Measurements from ENCODE around the gene EXD3. TPM values are rescaled to one million over a fixed set of nuclear protein-coding genes. Genes with fewer than 3 reads are reported as not detected.
"Not testable (repeated sequence)": the region's sequence is repeated elsewhere in the genome, so short reads cannot be mapped to it uniquely, and the experiment has no call there.

Gene EXD3
- polyA plus RNA-seq, 2 of the 4 experiments (the other 2 are of a cell fraction): 3.4 to 4.5 TPM

DNA sequence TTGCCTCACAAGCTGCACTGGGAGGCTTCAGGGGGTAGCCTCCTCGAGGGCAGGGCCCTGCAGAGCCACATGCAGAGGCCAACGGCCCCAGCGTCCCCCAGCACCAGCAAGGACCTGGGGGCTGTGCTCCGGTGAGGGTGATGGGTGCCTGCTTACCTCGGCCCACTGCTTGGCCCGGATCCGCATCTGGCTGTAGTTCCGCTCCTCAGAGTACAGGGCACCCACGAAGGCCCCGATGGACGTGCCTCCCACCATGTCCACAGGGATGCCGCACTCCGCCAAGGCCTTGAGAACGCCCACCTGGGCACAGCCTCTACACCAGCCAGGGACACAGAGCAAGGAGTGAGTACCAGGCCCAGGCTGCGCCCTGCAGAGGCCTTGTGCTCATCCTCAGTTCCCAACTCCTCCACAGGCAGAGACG is 44.2 kb upstream of the EXD3 start:
- H3K4me3 ChIP-seq: no peak overlapping the region
- FAIRE-seq: no peak
- no peak overlapping the region for H3K4me2 ChIP-seq
- no peaks in the 10 kb centered on the region for H3K9me3 ChIP-seq
- no peak for DNase-seq (ENCODE audit: low read depth in 1 of 2, low spot score in 1 of 2)
- POLR2A ChIA-PET: no interaction called here
- WGBS (ENCODE audit: missing lambda C conversion rate): no CpG with 5 or more reads among the region's 16 CpGs
- CTCF ChIA-PET: interaction anchor here (0.9 to 1.5 kb wide), 2 partner anchors 39 to 44 kb away, joined by 3 read pairs; partner anchors contain the start of gene EXD3
- H3K4me1 ChIP-seq: no peaks in the 10 kb centered on the region
- TF ChIP-seq, protein P1, sequence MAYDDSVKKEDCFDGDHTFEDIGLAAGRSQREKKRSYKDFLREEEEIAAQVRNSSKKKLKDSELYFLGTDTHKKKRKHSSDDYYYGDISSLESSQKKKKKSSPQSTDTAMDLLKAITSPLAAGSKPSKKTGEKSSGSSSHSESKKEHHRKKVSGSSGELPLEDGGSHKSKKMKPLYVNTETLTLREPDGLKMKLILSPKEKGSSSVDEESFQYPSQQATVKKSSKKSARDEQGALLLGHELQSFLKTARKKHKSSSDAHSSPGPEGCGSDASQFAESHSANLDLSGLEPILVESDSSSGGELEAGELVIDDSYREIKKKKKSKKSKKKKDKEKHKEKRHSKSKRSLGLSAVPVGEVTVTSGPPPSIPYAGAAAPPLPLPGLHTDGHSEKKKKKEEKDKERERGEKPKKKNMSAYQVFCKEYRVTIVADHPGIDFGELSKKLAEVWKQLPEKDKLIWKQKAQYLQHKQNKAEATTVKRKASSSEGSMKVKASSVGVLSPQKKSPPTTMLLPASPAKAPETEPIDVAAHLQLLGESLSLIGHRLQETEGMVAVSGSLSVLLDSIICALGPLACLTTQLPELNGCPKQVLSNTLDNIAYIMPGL (CRISPR knock-in tag; IDR thresholded peaks at IDR 0.05; ENCODE audit: borderline replicate concordance): no peak
- no peak for TF ChIP-seq RNF2 (IDR thresholded peaks at IDR 0.05; ENCODE audit: borderline replicate concordance, low read depth)
- TF ChIP-seq, protein P2, sequence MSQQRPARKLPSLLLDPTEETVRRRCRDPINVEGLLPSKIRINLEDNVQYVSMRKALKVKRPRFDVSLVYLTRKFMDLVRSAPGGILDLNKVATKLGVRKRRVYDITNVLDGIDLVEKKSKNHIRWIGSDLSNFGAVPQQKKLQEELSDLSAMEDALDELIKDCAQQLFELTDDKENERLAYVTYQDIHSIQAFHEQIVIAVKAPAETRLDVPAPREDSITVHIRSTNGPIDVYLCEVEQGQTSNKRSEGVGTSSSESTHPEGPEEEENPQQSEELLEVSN (IDR thresholded peaks at IDR 0.05; ENCODE audit: borderline replicate concordance, low read depth): no peak
- TF ChIP-seq PHF8 (IDR thresholded peaks at IDR 0.05; ENCODE audit: borderline replicate concordance, low read depth): no peak
- TF ChIP-seq CTCF (IDR thresholded peaks at IDR 0.05): no peak
- no peak for TF ChIP-seq HOXB5 (CRISPR knock-in tag; IDR thresholded peaks at IDR 0.05)
- TF ChIP-seq NPAS2 (CRISPR knock-in tag; IDR thresholded peaks at IDR 0.05; ENCODE audit: borderline replicate concordance): no peak
- TF ChIP-seq, protein P3, sequence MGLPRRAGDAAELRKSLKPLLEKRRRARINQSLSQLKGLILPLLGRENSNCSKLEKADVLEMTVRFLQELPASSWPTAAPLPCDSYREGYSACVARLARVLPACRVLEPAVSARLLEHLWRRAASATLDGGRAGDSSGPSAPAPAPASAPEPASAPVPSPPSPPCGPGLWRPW (IDR thresholded peaks at IDR 0.05): no peak
- ATAC-seq: no peak
- no peak overlapping the region for H3K27ac ChIP-seq

- H3K4me1 ChIP-seq; H3K27ac ChIP-seq; H3K4me2 ChIP-seq; DNase-seq (ENCODE audit: low read depth in 1 of 2, low spot score in 1 of 2); H3K9me3 ChIP-seq; FAIRE-seq; POLR2A ChIA-PET; CTCF ChIA-PET; H3K4me3 ChIP-seq; ATAC-seq: not testable (repeated sequence)
- 80% methylated on average over 35 of the region's 35 CpGs for WGBS (ENCODE audit: missing lambda C conversion rate)
Observed at GRCh38 chr9:137466389-137467085, 43.6 kb upstream of the EXD3 start.

DNA sequence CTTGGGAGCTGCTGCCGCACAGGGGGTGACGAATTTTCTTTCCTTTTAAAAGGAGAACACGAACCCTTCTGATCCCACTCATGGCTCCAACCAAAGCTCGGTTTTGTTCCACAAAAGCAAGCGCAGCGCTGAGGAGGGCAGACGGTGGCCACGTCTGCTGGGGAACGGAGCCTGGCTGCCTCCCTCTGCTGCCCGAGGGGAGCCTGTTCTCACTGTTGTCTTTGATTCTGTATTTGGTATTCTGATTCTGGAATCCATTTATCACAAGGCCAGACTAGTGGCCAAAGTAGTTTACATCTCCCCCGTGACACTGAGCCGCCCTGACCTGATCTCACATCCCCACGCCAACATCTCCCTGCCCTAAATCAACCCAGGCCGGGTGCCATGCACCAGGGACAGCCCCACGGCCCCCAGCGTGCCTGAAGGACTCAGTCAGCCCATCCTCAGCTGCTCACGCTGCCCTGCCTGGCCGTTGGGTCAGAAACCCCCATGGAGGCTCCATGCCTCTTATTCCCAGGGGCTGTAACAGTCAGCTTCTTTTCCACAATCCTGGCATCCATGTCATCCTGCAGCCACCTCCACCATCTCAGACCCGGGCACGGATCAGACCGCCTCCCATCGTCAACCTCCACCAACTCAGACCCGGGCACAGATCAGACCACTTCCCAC is 42.9 kb upstream of the EXD3 start:
- Histone ChIP-seq H3K4me2 (no peak overlapping the region), H3K4me3 (no peak overlapping the region), H3K9me3 (no peaks in the 10 kb centered on the region), H3K27ac (no peak overlapping the region), H3K4me1 (no peaks in the 10 kb centered on the region)
- ChIA-PET POLR2A (no interaction called here), CTCF (no interaction called here)
- DNase-seq (ENCODE audit: low read depth in 1 of 2, low spot score in 1 of 2) (no peak), FAIRE-seq (no peak), ATAC-seq (no peak)
- WGBS (ENCODE audit: missing lambda C conversion rate): 74% methylated on average over 23 of the region's 23 CpGs
- no peak for TF ChIP-seq NPAS2 (CRISPR knock-in tag; IDR thresholded peaks at IDR 0.05; ENCODE audit: borderline replicate concordance)
- no peak for TF ChIP-seq JUN (IDR thresholded peaks at IDR 0.05)
- no peak for TF ChIP-seq EP300 (IDR thresholded peaks at IDR 0.05)
- TF ChIP-seq USF2 (IDR thresholded peaks at IDR 0.05): no peak
- TF ChIP-seq PHF8 (IDR thresholded peaks at IDR 0.05; ENCODE audit: borderline replicate concordance, low read depth): no peak
- no peak for TF ChIP-seq FOXS1 (CRISPR knock-in tag; IDR thresholded peaks at IDR 0.05)
- no peak for TF ChIP-seq CBX2 (IDR thresholded peaks at IDR 0.05; ENCODE audit: borderline replicate concordance, low read depth)
- no peak for TF ChIP-seq ELK1 (IDR thresholded peaks at IDR 0.05; ENCODE audit: low read depth, low read length)
- TF ChIP-seq BHLHE40 (IDR thresholded peaks at IDR 0.05; ENCODE audit: low read depth, low read length): no peak
- no peak for TF ChIP-seq CTCF (IDR thresholded peaks at IDR 0.05)
- no peak for TF ChIP-seq MYC (IDR thresholded peaks at IDR 0.05; ENCODE audit: borderline replicate concordance, low read length)
- no peak for TF ChIP-seq HOXA7 (CRISPR knock-in tag; IDR thresholded peaks at IDR 0.05)
- TF ChIP-seq, protein P1 (CRISPR knock-in tag; IDR thresholded peaks at IDR 0.05; ENCODE audit: borderline replicate concordance): no peak
